Kidney (tissue), 14 donors: ENCODE results near the gene FBXO42. TPM values are rescaled to one million over a fixed set of nuclear protein-coding genes. Genes with fewer than 3 reads are reported as not detected.

ENCODE experiments used
- DNase-seq, 5 donors: peaks; one replicate each; pipeline ENCODE4 v3.0.0-alpha.2; 2013 to 2020
- FAIRE-seq: peaks from 2 replicates; lab custom pipeline; 2012; peaks lifted over from hg19 to GRCh38; lab: Jason Lieb, UNC
- H3K27ac ChIP-seq, 2 donors: one replicate each; pipeline ENCODE4 v1.7.0; 2013; ENCODE audit warnings: low read depth in 2 of 2, low read length in 2 of 2, inconsistent platforms in 1 of 2
- H3K27me3 ChIP-seq: one replicate; pipeline ENCODE4 v1.7.1; 2013; ENCODE audit warnings: low read length, inconsistent platforms; ENCODE audit not compliant: control insufficient read depth, insufficient read depth
- H3K36me3 ChIP-seq, 3 donors: one replicate each; pipeline versions ENCODE4 v1.7.0 to v1.7.1; 2013; ENCODE audit warnings: low read length in 3 of 3, control low read depth in 1 of 3, inconsistent platforms in 1 of 3; ENCODE audit not compliant: insufficient read depth in 3 of 3, control insufficient read depth in 2 of 3
- H3K4me1 ChIP-seq, 3 donors: one replicate each; pipeline versions ENCODE4 v1.7.0 to v1.7.1; 2013; ENCODE audit warnings: low read length in 3 of 3, inconsistent platforms in 1 of 3, low read depth in 1 of 3; ENCODE audit not compliant: control insufficient read depth in 2 of 3, insufficient read depth in 2 of 3
- H3K4me3 ChIP-seq, 3 donors: one replicate each; pipeline versions ENCODE4 v1.7.0 to v1.8.1; 2013; ENCODE audit warnings: low read length in 3 of 3, control low read depth in 1 of 3, inconsistent platforms in 1 of 3
- H3K9ac ChIP-seq, 3 donors: one replicate each; pipeline versions ENCODE4 v1.7.0 to v1.7.1; 2013; ENCODE audit warnings: low read length in 3 of 3, control low read depth in 1 of 3, inconsistent platforms in 1 of 3
- H3K9me3 ChIP-seq, 3 donors: one replicate each; pipeline versions ENCODE4 v1.7.0 to v1.7.1; 2013; ENCODE audit warnings: low read length in 3 of 3, control low read depth in 1 of 3, inconsistent platforms in 1 of 3; ENCODE audit not compliant: control insufficient read depth in 2 of 3, insufficient read depth in 1 of 3
- CTCF ChIP-seq: IDR thresholded peaks from 3 replicates; pipeline ENCODE4 v1.5.1; 2012; ENCODE audit warnings: mild to moderate bottlenecking, moderate library complexity, borderline replicate concordance; ENCODE audit not compliant: insufficient read depth; ENCODE audit errors: extremely low read depth
- intact Hi-C: fragments of 100-400 bp; cut with DNase I; formaldehyde crosslinking; loops from one replicate; pipeline ENCODE4 v1.11.1; 2022
- polyA plus RNA-seq: library from polyadenylated mRNA; stranded (reverse); fragments of 350-450 nt; fragmentation: Illumina TruSeq; extraction: RNeasy Lipid Tissue Mini Kit (QIAGEN cat#74804); gene quantifications from one replicate; pipeline ENCODE4 v1.2.3, GENCODE V29; 2014; ENCODE audit warnings: low read depth, low replicate concordance; ENCODE audit not compliant: insufficient read depth
- total RNA-seq: library from RNA; stranded (reverse); fragmentation: NEBNext Ultra II Directional; extraction: Animal tissue kit (Norgen Biotek cat#: 25700); gene quantifications from one replicate; pipeline ENCODE4 v1.2.1, GENCODE V29; 2021
- donor health status: control.
- donor health status: control.
- donor health status: control.
- donor health status: control.
- donor health status: control.
- donor health status: DM: yes; HTN: yes; CAD: no.
- donor health status: Normal renal cell carcinoma (clear cell type).

The FBXO42 gene
- total and polyA plus RNA-seq, 2 donors from 2014 or later: 14.1 to 22.1 TPM

- no peak overlapping the region for H3K9ac ChIP-seq
- TF ChIP-seq CTCF: no peak
- H3K4me1 ChIP-seq: peaks cover 0 to 8% (median 4%) of the 10 kb centered on the region in 3 donors
- H3K36me3 ChIP-seq: no peaks in the 10 kb centered on the region
- intact Hi-C loops: loop anchor here (10.0 kb wide), 1 partner anchor 270 kb away; no protein-coding TSS in a partner anchor
- no peak overlapping the region for H3K4me3 ChIP-seq
- no peak for DNase-seq
- no peaks in the 10 kb centered on the region for H3K27me3 ChIP-seq
- no peak for FAIRE-seq
- no peak overlapping the region for H3K27ac ChIP-seq
- H3K9me3 ChIP-seq: no peaks in the 10 kb centered on the region
These were observed 2.3 kb upstream of the FBXO42 start for GRCh38 chr1:16354619-16355018.

- intact Hi-C loops: loop anchor here (10.0 kb wide), 1 partner anchor 268 kb away; no protein-coding TSS in a partner anchor
- peak overlapping the region; percentile 80 to 94 (median 93) for H3K4me3 ChIP-seq
- H3K27ac ChIP-seq: peak overlapping the region; percentile 90 to 93
- DNase-seq: peak in 4 of 5 donors; percentile 24 to 66 (median 52)
- H3K9me3 ChIP-seq: no peaks in the 10 kb centered on the region
- no peak for TF ChIP-seq CTCF
- FAIRE-seq: no peak
- H3K36me3 ChIP-seq: no peaks in the 10 kb centered on the region
- H3K4me1 ChIP-seq: peaks cover 0 to 8% (median 4%) of the 10 kb centered on the region in 3 donors
- peak overlapping the region; percentile 61 to 98 (median 85) for H3K9ac ChIP-seq
- no peaks in the 10 kb centered on the region for H3K27me3 ChIP-seq
These were observed 709 bp upstream of the FBXO42 start for GRCh38 chr1:16352842-16353535.

DNA sequence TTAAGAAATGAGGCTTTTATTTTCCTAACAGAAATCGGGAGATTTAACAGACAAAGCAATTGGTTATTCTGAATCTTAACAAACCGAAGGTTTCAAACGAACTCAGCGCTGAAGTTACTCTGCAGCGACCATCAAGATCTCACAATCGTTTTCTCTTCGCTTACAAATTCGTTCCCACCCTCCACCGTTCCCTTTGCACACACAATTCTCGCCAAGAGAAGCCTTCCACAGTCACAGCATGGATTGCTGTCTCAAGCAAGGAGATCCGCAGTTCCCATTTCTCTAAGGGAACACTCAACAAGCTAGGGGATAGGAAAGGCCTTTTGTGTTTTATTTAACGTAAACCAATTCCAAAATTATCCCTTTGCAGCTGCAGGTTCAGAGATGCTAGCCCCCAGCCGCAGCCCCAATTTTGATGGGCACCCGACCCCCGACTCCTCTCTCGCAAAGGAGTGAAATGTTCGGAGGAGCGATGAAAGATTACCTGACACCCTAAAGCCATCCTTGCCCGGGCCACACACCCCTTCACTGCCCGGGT, 755 bp downstream of the FBXO42 start:
- intact Hi-C loops: loop anchor here (10.0 kb wide), 1 partner anchor 267 kb away; no protein-coding TSS in a partner anchor
- peak in 3 of 5 donors; percentile 26 to 74 (median 67) for DNase-seq
- Histone ChIP-seq H3K27ac (peak overlapping the region; percentile 90 to 92), H3K27me3 (no peaks in the 10 kb centered on the region), H3K36me3 (no peaks in the 10 kb centered on the region), H3K4me1 (peaks cover 0 to 8% (median 4%) of the 10 kb centered on the region in 3 donors), H3K9me3 (no peaks in the 10 kb centered on the region), H3K4me3 (peak overlapping the region; percentile 66 to 94 (median 84)), H3K9ac (peak overlapping the region; percentile 71 to 100 (median 93))
- FAIRE-seq: no peak
- TF ChIP-seq CTCF: no peak
